Coronary artery (tissue), 2 donors: ENCODE measurements around the gene ABTB1.
"Not testable (repeated sequence)": the region's sequence is repeated elsewhere in the genome, so short reads cannot be mapped to it uniquely, and the experiment has no call there.

ENCODE experiments used
- DNase-seq: peaks from one replicate; pipeline ENCODE4 v3.0.0-alpha.2; 2017; ENCODE audit warnings: low spot score
- H3K27ac ChIP-seq, 2 donors: fragments of 200-600 bp; sonication (generic); one replicate each; pipeline ENCODE4 v1.5.1; 2016 to 2019
- H3K4me3 ChIP-seq: fragments of 200-600 bp; sonication (generic); 2 replicates; pipeline ENCODE4 v1.5.1; 2016; ENCODE audit warnings: mild to moderate bottlenecking, moderate library complexity
- TF ChIP-seq, protein P1 (sequence below): fragments of 200-600 bp; sonication (generic); IDR thresholded peaks from one replicate; pipeline ENCODE4 v1.5.1; 2019; ENCODE audit warnings: antibody characterized with exemption

ABTB1 gene

DNA sequence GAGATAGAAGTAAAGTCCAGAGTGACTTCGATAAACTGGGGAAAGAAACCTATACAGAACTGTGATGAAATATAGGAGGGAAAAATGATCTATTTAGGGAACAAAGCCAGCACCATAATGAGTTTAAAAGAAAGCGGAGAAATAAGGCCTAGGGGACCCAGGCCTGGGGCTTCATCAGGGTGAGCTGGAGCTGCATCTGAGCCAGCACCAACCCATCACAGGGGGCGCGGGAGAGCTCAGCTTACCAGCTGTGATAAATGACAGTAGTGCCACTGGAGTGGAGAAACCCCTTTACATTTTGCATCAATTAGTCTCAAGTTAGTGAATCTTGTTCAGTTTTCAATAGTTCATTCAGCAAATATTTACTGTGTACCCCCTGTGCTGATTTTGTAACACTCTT is 22.5 kb upstream of the ABTB1 start:
- Histone ChIP-seq H3K4me3 (no peak overlapping the region), H3K27ac (no peak overlapping the region)
- TF ChIP-seq, protein P1, sequence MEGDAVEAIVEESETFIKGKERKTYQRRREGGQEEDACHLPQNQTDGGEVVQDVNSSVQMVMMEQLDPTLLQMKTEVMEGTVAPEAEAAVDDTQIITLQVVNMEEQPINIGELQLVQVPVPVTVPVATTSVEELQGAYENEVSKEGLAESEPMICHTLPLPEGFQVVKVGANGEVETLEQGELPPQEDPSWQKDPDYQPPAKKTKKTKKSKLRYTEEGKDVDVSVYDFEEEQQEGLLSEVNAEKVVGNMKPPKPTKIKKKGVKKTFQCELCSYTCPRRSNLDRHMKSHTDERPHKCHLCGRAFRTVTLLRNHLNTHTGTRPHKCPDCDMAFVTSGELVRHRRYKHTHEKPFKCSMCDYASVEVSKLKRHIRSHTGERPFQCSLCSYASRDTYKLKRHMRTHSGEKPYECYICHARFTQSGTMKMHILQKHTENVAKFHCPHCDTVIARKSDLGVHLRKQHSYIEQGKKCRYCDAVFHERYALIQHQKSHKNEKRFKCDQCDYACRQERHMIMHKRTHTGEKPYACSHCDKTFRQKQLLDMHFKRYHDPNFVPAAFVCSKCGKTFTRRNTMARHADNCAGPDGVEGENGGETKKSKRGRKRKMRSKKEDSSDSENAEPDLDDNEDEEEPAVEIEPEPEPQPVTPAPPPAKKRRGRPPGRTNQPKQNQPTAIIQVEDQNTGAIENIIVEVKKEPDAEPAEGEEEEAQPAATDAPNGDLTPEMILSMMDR: no peak
- peak; percentile 22 for DNase-seq

DNA sequence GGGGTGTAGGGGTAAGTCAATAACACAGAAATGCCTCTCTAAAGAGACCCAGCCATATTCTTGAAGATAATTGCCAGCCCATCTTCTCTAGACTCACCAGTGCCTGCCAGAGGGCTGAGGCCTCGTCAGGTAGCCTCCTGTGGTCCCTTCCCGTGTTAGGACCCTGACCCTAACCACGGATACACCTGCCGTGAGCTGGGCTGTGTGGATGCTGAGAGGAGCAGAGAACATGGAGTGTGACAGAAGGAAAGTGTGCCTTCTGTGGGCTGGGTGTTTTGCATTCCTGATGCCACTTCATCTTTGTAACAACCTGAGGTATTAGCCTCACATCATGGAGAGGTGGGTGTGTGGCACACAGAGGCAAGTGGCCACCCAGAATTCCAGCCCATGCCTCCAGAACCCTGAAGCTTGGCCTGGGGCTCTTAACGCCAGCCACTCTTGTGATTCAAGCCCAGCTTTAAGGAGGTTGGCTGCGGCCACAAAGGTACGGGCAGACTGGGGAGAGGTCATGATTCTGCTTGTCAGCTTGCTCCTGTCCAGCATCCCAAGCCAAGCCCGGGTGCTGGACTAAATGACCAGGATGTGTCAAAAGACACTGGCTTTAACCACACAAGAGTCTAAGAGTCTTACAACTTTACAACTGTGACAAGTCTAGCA is 21.1 kb upstream of the ABTB1 start:
- Histone ChIP-seq H3K4me3 (no peak overlapping the region), H3K27ac (no peak overlapping the region)
- TF ChIP-seq, protein P1: no peak
- peak; percentile 62 for DNase-seq

DNA sequence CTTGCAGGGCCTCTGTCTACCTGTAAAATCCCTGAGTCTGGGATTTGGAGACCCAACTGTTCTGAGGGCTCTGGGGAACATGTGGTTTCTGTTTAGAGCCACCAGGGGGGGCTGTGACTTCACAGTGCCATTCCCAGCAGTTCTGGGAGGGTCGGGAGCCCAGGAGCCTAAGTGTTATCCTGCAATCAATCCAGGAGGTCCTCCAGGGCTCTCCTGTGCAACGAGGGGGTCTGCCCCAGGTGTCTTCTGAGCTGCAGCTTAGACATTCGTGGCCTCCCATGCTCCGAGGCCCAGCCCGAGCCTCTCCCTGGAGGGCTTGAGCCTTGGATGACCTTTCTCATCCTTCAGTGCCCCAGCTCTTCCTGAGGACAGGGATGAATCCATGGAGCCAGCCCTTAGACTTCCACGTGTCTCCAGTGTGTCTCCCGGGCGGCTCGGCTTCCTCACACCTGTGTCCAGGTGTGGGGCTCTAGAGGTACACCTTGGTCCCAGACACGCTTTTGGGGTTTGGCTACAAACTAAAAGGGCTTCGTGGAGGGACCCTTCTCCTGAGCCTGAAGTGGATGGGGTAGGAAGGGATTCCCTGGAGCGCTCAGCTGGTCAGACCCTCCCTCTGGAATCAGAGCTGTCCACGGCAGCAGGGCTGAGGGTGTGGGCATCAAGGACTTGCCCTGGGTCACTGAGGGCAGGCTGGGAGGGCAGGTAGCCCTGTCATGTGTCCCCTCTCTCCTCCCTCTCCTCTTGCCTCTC is 20.3 kb upstream of the ABTB1 start:
- TF ChIP-seq, protein P1: peak; percentile 85
- H3K4me3 ChIP-seq: no peak overlapping the region
- peak; percentile 72 for DNase-seq
- no peak overlapping the region for H3K27ac ChIP-seq

DNA sequence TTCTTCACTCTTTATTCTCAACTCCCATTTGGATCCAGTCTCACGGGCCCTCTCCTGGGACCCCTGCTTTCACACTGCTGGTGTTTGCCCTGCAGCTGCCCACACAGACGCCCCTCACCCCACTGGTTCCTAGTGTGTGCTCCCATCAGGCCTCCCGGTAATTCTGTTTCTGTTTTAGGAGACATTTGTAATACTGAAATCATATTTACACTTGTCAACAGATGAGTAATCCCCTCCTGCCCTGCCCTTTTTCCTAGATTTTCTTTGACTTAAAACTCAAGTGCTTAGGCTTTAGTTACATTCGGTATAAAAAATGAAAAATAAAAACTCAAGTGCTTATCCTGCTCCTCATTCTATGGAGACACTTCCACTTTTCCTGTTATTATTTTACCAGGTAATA is 18.4 kb upstream of the ABTB1 start:
- Histone ChIP-seq H3K4me3 (no peak overlapping the region), H3K27ac (no peak overlapping the region)
- peak; percentile 19 for DNase-seq
- TF ChIP-seq, protein P1: no peak

DNA sequence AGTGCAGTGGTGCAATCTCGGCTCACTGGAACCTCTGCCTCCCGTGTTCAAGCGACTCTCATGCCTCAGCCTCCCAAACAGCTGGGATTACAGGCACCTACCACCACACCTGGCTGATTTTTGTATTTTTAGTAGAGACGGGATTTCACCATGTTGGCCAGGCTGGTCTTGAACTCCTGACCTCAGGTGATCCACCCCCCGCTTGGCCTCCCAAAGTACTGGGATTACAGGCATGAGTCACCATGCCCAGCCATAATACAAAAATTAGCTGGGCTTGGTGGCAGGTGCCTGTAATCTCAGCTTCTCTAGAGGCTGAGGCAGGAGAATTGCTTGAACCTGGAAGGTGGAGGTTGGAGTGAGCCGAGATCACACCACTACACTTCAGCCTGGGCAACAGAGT is 17.8 kb upstream of the ABTB1 start:
- H3K4me3 ChIP-seq: not testable (repeated sequence)
- DNase-seq: peak; percentile 14
- peak overlapping the region in 1 of 2 donors; percentile 75 for H3K27ac ChIP-seq

DNA sequence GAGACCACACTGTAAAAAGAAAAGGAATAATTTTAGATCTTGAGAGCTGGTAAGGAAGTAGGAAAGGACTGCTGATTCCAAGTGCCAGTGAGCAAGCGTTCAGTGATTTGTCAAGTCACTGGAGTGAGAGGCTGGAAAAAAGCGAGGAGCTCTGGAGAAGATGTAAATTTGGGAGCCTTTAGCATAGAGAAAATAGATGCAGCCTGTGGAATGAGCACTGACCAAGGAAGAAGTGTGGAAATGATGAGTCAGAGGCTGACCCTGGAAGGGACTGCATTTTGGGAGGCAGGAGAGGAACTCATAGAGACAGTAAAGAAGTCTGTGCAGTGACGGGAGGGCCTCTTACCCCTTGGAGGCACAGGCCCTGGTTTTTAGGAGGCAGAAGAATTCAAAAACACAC is 17.1 kb upstream of the ABTB1 start:
- peak; percentile 68 for DNase-seq
- peak overlapping the region in 1 of 2 donors; percentile 75 for H3K27ac ChIP-seq
- TF ChIP-seq, protein P1: no peak
- no peak overlapping the region for H3K4me3 ChIP-seq

DNA sequence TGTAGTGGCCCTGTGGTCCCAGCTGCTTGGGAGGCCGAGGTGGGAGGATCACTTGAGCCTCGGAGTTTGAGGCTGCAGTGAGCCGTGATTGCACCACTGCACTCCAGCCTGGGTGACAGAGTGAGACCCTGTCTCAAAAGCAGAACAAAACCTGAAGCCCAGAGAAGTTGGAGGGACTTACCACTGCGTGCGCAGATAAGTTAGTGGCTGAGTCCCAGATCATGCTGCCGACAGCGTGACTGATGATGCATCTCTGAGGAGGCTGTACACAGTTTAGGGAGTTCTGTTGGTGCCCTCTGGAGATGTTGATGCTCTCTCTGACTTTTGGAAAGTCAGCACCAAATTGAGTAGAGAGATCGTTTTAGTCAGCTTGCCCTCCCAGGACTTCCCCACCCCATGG is 15.8 kb upstream of the ABTB1 start:
- Histone ChIP-seq H3K4me3 (no peak overlapping the region), H3K27ac (no peak overlapping the region)
- TF ChIP-seq, protein P1: no peak
- DNase-seq: no peak
